Upper lobe of right lung (tissue), 1 donor: ENCODE data around the gene WWC1. TPM values are rescaled to one million over a fixed set of nuclear protein-coding genes. Genes with fewer than 3 reads are reported as not detected.
"Not testable (repeated sequence)": the region's sequence is repeated elsewhere in the genome, so short reads cannot be mapped to it uniquely, and the experiment has no call there.

Source experiments
- ATAC-seq: fragments of 200-7000 bp; cut with Tn5 transposase; one replicate; pipeline ENCODE4 v1.9.1; 2020; ENCODE audit warnings: mild to moderate bottlenecking, moderate library complexity
- DNase-seq: peaks from one replicate; pipeline ENCODE4 v3.0.0-alpha.2; 2020
- H3K27ac ChIP-seq: fragments of 200-600 bp; one replicate; pipeline ENCODE4 v1.8.0; 2022
- H3K27me3 ChIP-seq: fragments of 200-600 bp; one replicate; pipeline ENCODE4 v1.8.0; 2022; ENCODE audit warnings: mild to moderate bottlenecking
- H3K36me3 ChIP-seq: fragments of 200-600 bp; one replicate; pipeline ENCODE4 v1.8.0; 2022
- H3K4me1 ChIP-seq: fragments of 200-600 bp; one replicate; pipeline ENCODE4 v1.8.0; 2022
- H3K4me3 ChIP-seq: fragments of 200-600 bp; one replicate; pipeline ENCODE4 v1.8.0; 2022; ENCODE audit warnings: mild to moderate bottlenecking
- H3K9me3 ChIP-seq: fragments of 200-600 bp; one replicate; pipeline ENCODE4 v1.8.0; 2022
- intact Hi-C: fragments of 100-400 bp; cut with DNase I; formaldehyde crosslinking; loops from one replicate; pipeline ENCODE4 v1.11.0; 2022
- total RNA-seq: library from RNA; stranded (reverse); fragmentation: NEBNext Ultra II Directional; extraction: Animal tissue kit (Norgen Biotek cat#: 25700); gene quantifications from one replicate; pipeline ENCODE4 v1.2.1, GENCODE V29; 2021
- TF ChIP-seq, protein P1 (sequence below): fragments of 200-600 bp; IDR thresholded peaks from one replicate; pipeline ENCODE4 v1.8.0; 2022; ENCODE audit warnings: antibody characterized with exemption
- donor health status: DM: no; HTN: yes; CAD: no; lungs with severe emphysema.

Gene WWC1
- total RNA-seq, 1 donor from 2014 or later, result 94.2 TPM

DNA sequence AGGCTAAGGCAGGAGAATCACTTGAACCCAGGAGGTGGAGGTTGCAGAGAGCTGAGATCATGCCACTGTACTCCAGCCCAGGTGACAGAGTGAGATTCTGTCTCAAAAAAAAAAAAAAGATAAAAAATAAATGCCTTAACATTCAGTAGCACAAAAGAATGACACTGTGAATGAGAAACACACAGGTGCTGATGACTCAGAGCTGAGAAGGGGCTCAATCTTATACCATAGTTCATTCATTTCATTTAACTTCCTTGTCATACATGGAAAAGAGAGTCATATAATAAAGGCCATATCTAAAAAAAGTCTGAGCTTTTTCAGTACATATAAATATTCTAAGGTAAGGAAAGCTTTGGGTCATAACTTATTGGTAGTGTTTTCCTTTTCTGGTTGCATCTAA is 40.6 kb downstream of the WWC1 start:
- H3K9me3 ChIP-seq, result no peaks in the 10 kb centered on the region
- H3K4me1 ChIP-seq, result peaks cover 21% of the 10 kb centered on the region
- TF ChIP-seq, protein P1, sequence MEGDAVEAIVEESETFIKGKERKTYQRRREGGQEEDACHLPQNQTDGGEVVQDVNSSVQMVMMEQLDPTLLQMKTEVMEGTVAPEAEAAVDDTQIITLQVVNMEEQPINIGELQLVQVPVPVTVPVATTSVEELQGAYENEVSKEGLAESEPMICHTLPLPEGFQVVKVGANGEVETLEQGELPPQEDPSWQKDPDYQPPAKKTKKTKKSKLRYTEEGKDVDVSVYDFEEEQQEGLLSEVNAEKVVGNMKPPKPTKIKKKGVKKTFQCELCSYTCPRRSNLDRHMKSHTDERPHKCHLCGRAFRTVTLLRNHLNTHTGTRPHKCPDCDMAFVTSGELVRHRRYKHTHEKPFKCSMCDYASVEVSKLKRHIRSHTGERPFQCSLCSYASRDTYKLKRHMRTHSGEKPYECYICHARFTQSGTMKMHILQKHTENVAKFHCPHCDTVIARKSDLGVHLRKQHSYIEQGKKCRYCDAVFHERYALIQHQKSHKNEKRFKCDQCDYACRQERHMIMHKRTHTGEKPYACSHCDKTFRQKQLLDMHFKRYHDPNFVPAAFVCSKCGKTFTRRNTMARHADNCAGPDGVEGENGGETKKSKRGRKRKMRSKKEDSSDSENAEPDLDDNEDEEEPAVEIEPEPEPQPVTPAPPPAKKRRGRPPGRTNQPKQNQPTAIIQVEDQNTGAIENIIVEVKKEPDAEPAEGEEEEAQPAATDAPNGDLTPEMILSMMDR, result no peak
- no peaks in the 10 kb centered on the region for H3K36me3 ChIP-seq
- ATAC-seq (no peak), DNase-seq (no peak)
- intact Hi-C loops, result no loop called here
- H3K27me3 ChIP-seq, result no peaks in the 10 kb centered on the region
- H3K4me3 ChIP-seq, result no peak overlapping the region
- no peak overlapping the region for H3K27ac ChIP-seq

DNA sequence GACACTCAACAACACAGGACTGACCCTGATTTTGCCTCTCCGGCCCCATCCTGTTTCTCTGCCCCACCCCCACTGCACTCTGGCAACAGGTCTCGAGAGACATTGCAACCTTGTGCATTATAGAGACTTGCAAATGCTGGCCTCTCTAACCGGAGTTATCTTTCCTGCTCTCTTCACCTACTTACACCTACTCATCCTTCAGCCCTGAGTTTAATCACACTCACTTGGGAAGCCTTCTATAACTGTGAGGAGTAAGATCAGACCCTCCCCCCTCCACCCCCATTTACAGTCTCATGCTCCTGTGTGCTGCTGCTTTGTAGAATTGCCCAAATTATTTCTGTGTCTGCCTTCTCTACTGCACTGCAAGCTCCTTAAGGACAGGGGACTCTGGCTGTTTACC is 42.8 kb downstream of the WWC1 start:
- no peak overlapping the region for H3K27ac ChIP-seq

DNA sequence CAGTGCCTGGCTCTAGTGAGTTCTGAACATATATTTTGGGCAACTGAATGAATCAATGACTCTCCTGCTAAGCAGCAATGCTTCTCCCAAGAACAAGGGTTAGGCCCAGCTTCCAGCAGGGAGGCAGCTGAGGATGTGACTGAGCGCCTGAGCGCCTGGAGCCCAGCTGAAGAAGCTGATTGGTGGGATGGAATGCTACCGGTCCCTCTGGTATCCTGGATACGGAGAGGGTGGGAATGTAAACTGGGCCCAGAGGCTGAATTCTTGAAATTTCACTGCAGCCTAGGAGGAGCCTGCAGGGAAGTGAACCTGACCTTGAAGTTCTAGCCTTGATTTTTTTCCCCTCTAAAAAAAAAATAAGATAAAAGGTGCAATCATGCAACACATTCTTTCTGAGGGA is 43.2 kb downstream of the WWC1 start:
- H3K9me3 ChIP-seq, result no peaks in the 10 kb centered on the region
- no peaks in the 10 kb centered on the region for H3K36me3 ChIP-seq
- intact Hi-C loops, result no loop called here
- no peaks in the 10 kb centered on the region for H3K27me3 ChIP-seq
- H3K27ac ChIP-seq, result no peak overlapping the region
- ATAC-seq (peak; percentile 83), DNase-seq (no peak)
- H3K4me1 ChIP-seq, result peaks cover 1% of the 10 kb centered on the region
- TF ChIP-seq, protein P1, result no peak
- H3K4me3 ChIP-seq, result no peak overlapping the region

More for the DNA sequence above, 42.8 kb downstream of the WWC1 start:
- intact Hi-C loops, result no loop called here
- DNase-seq (no peak), ATAC-seq (no peak)
- H3K4me3 ChIP-seq, result no peak overlapping the region
- TF ChIP-seq, protein P1, result no peak
- no peaks in the 10 kb centered on the region for H3K36me3 ChIP-seq
- no peaks in the 10 kb centered on the region for H3K27me3 ChIP-seq
- H3K9me3 ChIP-seq, result no peaks in the 10 kb centered on the region
- peaks cover 5% of the 10 kb centered on the region for H3K4me1 ChIP-seq

DNA sequence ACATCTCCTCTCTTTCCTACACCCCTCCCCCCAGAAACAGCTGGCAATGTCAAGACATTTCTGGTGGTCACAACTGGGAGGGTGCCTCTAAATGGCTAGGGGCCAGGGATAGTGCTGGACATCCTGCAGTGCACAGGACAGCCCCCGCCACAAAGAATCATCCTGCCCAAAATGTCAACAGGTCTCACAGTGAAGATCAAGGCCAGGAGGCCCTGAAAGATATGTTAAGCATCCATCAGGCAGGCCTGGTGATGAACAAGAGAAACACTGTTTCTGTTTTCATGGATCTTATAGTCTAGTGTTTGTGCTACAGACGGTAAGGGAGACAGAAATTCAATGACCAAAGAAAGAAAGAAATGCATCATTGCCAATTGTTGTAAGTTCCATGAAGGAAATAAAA is 45.9 kb downstream of the WWC1 start:
- DNase-seq, result no peak
- TF ChIP-seq, protein P1, result no peak

DNA sequence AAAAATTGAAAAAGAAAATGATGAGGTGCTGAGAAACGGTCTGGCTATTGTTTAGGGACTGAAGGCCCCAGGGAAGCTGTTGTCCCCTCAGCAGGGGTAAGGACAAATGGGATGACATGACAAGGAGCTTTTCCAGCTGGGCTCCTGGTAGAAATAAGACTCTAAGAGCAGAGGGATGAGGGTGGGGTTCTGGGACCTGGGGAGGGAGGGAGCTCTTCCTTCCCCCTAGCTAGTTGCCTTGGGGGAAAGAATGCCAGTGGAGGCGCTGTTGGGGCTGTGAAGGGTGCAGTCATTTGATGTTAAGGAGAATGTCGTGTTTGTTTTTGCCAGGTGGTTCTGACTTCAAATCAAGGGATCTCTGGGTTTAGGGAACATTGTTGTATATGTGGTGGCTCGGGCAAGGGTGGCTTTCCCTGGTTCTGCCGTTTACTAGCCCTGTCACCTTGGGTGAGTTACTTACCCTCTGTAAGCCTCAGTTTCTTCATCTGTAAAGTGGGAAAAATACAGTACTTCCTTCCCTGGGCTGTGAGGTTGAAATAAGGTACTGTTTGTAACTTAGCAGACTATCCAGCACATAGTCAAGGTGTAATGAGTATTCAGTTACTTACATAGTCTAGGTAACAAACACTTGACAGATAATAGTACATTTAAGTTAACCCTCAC is 47.8 kb downstream of the WWC1 start:
- Histone ChIP-seq H3K9me3 (no peaks in the 10 kb centered on the region), H3K27ac (no peak overlapping the region), H3K27me3 (no peaks in the 10 kb centered on the region), H3K4me3 (no peak overlapping the region), H3K4me1 (no peaks in the 10 kb centered on the region), H3K36me3 (no peaks in the 10 kb centered on the region)
- no peak for DNase-seq
- TF ChIP-seq, protein P1, result no peak
- peak; percentile 18 for ATAC-seq
- intact Hi-C loops, result no loop called here

More for the DNA sequence above, 45.9 kb downstream of the WWC1 start:
- intact Hi-C loops, result no loop called here
- H3K4me3 ChIP-seq, result no peak overlapping the region
- H3K4me1 ChIP-seq, result no peaks in the 10 kb centered on the region
- no peaks in the 10 kb centered on the region for H3K36me3 ChIP-seq
- H3K27ac ChIP-seq, result no peak overlapping the region
- no peaks in the 10 kb centered on the region for H3K27me3 ChIP-seq
- ATAC-seq, result no peak
- no peaks in the 10 kb centered on the region for H3K9me3 ChIP-seq

DNA sequence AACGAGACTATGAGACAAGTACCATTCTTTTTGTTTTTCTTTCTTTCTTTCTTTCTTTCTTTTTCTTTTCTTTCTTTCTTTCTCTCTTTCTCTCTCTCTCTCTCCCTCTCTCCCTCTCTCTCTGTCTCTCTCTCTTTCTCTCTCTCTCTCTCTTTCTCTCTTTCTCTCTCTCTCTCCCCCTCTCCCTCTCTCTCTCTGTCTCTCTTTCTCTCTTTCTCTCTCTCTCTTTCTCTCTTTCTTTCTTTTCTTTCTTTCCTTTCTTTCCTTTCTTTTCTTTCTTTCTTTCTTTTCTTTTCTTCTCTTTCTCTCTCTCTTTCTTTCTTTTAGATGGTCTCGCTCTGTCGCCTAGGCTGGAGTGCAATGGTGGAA is 48.3 kb downstream of the WWC1 start:
- H3K36me3 ChIP-seq, H3K27me3 ChIP-seq, H3K4me3 ChIP-seq, ATAC-seq, H3K4me1 ChIP-seq, H3K27ac ChIP-seq, intact Hi-C loops, H3K9me3 ChIP-seq, DNase-seq: not testable (repeated sequence)
